ENCODE data around the gene ALX4. TPM values are rescaled to one million over a fixed set of nuclear protein-coding genes. Genes with fewer than 3 reads are reported as not detected.

ALX4 gene
- polyA plus RNA-seq, 3 donors, result not detected

- Mint-ChIP-seq H3K27ac (no peak overlapping the region), H3K36me3 (peaks cover 31 to 34% of the 10 kb centered on the region in 2 donors), H3K4me3 (no peak overlapping the region), H3K4me1 (no peaks in the 10 kb centered on the region), H3K27me3 (ENCODE audit: low read depth in 3 of 3) (no peaks in the 10 kb centered on the region), H3K9me3 (no peaks in the 10 kb centered on the region)
- Histone ChIP-seq H4K20me1 (ENCODE audit: insufficient read depth, low read length) (no peaks in the 10 kb centered on the region), H2AFZ (ENCODE audit: insufficient read depth, low read depth, low read length, poor library complexity, severe bottlenecking) (no peak overlapping the region), H3K27me3 (ENCODE audit: control insufficient read depth in 2 of 2, insufficient read depth in 2 of 2, low read length in 2 of 2) (no peaks in the 10 kb centered on the region), H3K4me3 (replicated peaks in 1 of 3; ENCODE audit: low read depth in 2 of 3, low read length in 3 of 3) (no peak overlapping the region), H3K4me2 (replicated peaks; ENCODE audit: extremely low read depth, low read length, poor library complexity, severe bottlenecking) (no peak overlapping the region), H3K4me1 (ENCODE audit: control insufficient read depth in 1 of 2, insufficient read depth in 2 of 2, low read length in 2 of 2) (no peaks in the 10 kb centered on the region), H3K79me2 (ENCODE audit: insufficient read depth, low read length) (no peaks in the 10 kb centered on the region), H3K9me3 (replicated peaks in 1 of 2; ENCODE audit: control insufficient read depth in 1 of 2, insufficient read depth in 1 of 2, low read length in 2 of 2) (no peaks in the 10 kb centered on the region), H3K36me3 (replicated peaks in 1 of 2; ENCODE audit: control insufficient read depth in 1 of 2, insufficient read depth in 2 of 2, low read length in 2 of 2) (peaks cover 13 to 22% of the 10 kb centered on the region in 2 donors), H3K9ac (ENCODE audit: insufficient read depth, low read length, poor library complexity, severe bottlenecking) (no peak overlapping the region), H3K27ac (ENCODE audit: low read depth in 1 of 2, low read length in 2 of 2) (no peak overlapping the region)
- no peak for TF ChIP-seq CTCF (IDR thresholded peaks at IDR 0.05)
- intact Hi-C loops (cut with micrococcal nuclease), result no loop called here
- no peak for DNase-seq
- no CpG with 5 or more reads among the region's 2 CpGs for WGBS (ENCODE audit: insufficient coverage)
These were observed 73.6 kb downstream of the ALX4 start for GRCh38 chr11:44236296-44236695.

- intact Hi-C loops (cut with micrococcal nuclease), result no loop called here
- Histone ChIP-seq H2AFZ (ENCODE audit: insufficient read depth, low read depth, low read length, poor library complexity, severe bottlenecking) (no peak overlapping the region), H3K36me3 (replicated peaks in 1 of 2; ENCODE audit: control insufficient read depth in 1 of 2, insufficient read depth in 2 of 2, low read length in 2 of 2) (peaks cover 13 to 22% of the 10 kb centered on the region in 2 donors), H4K20me1 (ENCODE audit: insufficient read depth, low read length) (no peaks in the 10 kb centered on the region), H3K27me3 (ENCODE audit: control insufficient read depth in 2 of 2, insufficient read depth in 2 of 2, low read length in 2 of 2) (no peaks in the 10 kb centered on the region), H3K4me3 (replicated peaks in 1 of 3; ENCODE audit: low read depth in 2 of 3, low read length in 3 of 3) (no peak overlapping the region), H3K27ac (ENCODE audit: low read depth in 1 of 2, low read length in 2 of 2) (no peak overlapping the region), H3K79me2 (ENCODE audit: insufficient read depth, low read length) (no peaks in the 10 kb centered on the region), H3K4me2 (replicated peaks; ENCODE audit: extremely low read depth, low read length, poor library complexity, severe bottlenecking) (no peak overlapping the region), H3K9me3 (replicated peaks in 1 of 2; ENCODE audit: control insufficient read depth in 1 of 2, insufficient read depth in 1 of 2, low read length in 2 of 2) (no peaks in the 10 kb centered on the region), H3K4me1 (ENCODE audit: control insufficient read depth in 1 of 2, insufficient read depth in 2 of 2, low read length in 2 of 2) (no peaks in the 10 kb centered on the region), H3K9ac (ENCODE audit: insufficient read depth, low read length, poor library complexity, severe bottlenecking) (no peak overlapping the region)
- Mint-ChIP-seq H3K36me3 (peaks cover 31 to 34% of the 10 kb centered on the region in 2 donors), H3K27ac (no peak overlapping the region), H3K4me3 (no peak overlapping the region), H3K4me1 (no peaks in the 10 kb centered on the region), H3K27me3 (ENCODE audit: low read depth in 3 of 3) (no peaks in the 10 kb centered on the region), H3K9me3 (peaks cover 0 to 1% (median 0%) of the 10 kb centered on the region in 7 donors)
- 96% methylated on average over 4 of the region's 8 CpGs for WGBS (ENCODE audit: insufficient coverage)
- no peak for DNase-seq
- TF ChIP-seq CTCF (IDR thresholded peaks at IDR 0.05), result no peak
These were observed 74.2 kb downstream of the ALX4 start for GRCh38 chr11:44235765-44236201.

Data from CD14-positive monocyte (primary cell).